ENCODE measurements around the gene MANEAL. TPM values are rescaled to one million over a fixed set of nuclear protein-coding genes. Genes with fewer than 3 reads are reported as not detected.
A peak's percentile ranks its signal among the peaks of the same experiment; 100 is the strongest.

The MANEAL gene
- total RNA-seq, 1 experiment from 2014 or later: 12.3 TPM

- Mint-ChIP-seq H3K4me3 (ENCODE audit: unreplicated experiment) (peak within 1 kb of the TSS; percentile 89), H3K27me3 (ENCODE audit: insufficient read depth, unreplicated experiment) (no peaks in the 10 kb centered on the region), H3K36me3 (ENCODE audit: insufficient read depth, unreplicated experiment) (peaks cover 86% of the 10 kb centered on the region), H3K4me1 (ENCODE audit: insufficient read depth, unreplicated experiment) (peaks cover 10% of the 10 kb centered on the region), H3K9me3 (ENCODE audit: unreplicated experiment) (no peaks in the 10 kb centered on the region), H3K27ac (ENCODE audit: low read depth, unreplicated experiment) (peak within 1 kb of the TSS; percentile 96)
- TF ChIP-seq, protein P1, sequence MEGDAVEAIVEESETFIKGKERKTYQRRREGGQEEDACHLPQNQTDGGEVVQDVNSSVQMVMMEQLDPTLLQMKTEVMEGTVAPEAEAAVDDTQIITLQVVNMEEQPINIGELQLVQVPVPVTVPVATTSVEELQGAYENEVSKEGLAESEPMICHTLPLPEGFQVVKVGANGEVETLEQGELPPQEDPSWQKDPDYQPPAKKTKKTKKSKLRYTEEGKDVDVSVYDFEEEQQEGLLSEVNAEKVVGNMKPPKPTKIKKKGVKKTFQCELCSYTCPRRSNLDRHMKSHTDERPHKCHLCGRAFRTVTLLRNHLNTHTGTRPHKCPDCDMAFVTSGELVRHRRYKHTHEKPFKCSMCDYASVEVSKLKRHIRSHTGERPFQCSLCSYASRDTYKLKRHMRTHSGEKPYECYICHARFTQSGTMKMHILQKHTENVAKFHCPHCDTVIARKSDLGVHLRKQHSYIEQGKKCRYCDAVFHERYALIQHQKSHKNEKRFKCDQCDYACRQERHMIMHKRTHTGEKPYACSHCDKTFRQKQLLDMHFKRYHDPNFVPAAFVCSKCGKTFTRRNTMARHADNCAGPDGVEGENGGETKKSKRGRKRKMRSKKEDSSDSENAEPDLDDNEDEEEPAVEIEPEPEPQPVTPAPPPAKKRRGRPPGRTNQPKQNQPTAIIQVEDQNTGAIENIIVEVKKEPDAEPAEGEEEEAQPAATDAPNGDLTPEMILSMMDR (IDR thresholded peaks at IDR 0.05; ENCODE audit: unreplicated experiment): no peak
- intact Hi-C loops (cut with micrococcal nuclease): loop anchor here (2.0 to 10.0 kb wide), 2 partner anchors 115 to 333 kb away; partner anchors contain the start of genes CDCA8 and ZC3H12A
- ChIA-PET CTCF (interaction anchor here (1.0 to 4.7 kb wide), 8 partner anchors 9 to 126 kb away, joined by 3 to 29 read pairs (median 4); partner anchors contain the start of gene MTF1), POLR2A (interaction anchor here (0.6 to 4.3 kb wide), 40 partner anchors 9 to 1553 kb away, joined by 3 to 99 read pairs (median 4); partner anchors contain the start of genes CDCA8, MANEAL, MEAF6 and MTF1)
- peak; percentile 92 for DNase-seq (ENCODE audit: unreplicated experiment)
- no TSS peak for BruUV-seq (replicated peaks)
Measured at GRCh38 chr1:37807555-37808368, 14.1 kb downstream of the MANEAL start, which contains the start of the genes C1orf122 and YRDC. Gene C1orf122, plus strand, starts transcription at chr1:37807790. Its CDS starts 615 bp downstream, at chr1:37808405. Gene YRDC, minus strand, starts transcription at chr1:37808208. Its CDS starts 28 bp downstream, at chr1:37808180.

- POLR2A ChIA-PET: interaction anchor here (0.6 to 4.3 kb wide), 32 partner anchors 9 to 1652 kb away, joined by 3 to 99 read pairs (median 4); partner anchors contain the start of genes CDCA8, MANEAL, MEAF6 and MTF1
- intact Hi-C loops (cut with micrococcal nuclease): loop anchor here (10.0 kb wide), 1 partner anchor 334 kb away; the partner anchor contains the start of gene ZC3H12A
- TF ChIP-seq, protein P1 (IDR thresholded peaks at IDR 0.05; ENCODE audit: unreplicated experiment): no peak
- BruUV-seq (replicated peaks): TSS peak; percentile 73
- Mint-ChIP-seq H3K9me3 (ENCODE audit: unreplicated experiment) (no peaks in the 10 kb centered on the region), H3K27ac (ENCODE audit: low read depth, unreplicated experiment) (peak overlapping the region; percentile 96), H3K4me3 (ENCODE audit: unreplicated experiment) (peak overlapping the region; percentile 89), H3K27me3 (ENCODE audit: insufficient read depth, unreplicated experiment) (no peaks in the 10 kb centered on the region), H3K36me3 (ENCODE audit: insufficient read depth, unreplicated experiment) (peaks cover 77% of the 10 kb centered on the region), H3K4me1 (ENCODE audit: insufficient read depth, unreplicated experiment) (peaks cover 10% of the 10 kb centered on the region)
- DNase-seq (ENCODE audit: unreplicated experiment): peak; percentile 67
- CTCF ChIA-PET: interaction anchor here (0.7 to 4.7 kb wide), 7 partner anchors 9 to 206 kb away, joined by 3 to 29 read pairs (median 3); partner anchors contain the start of gene MTF1
Measured at GRCh38 chr1:37808369-37809319, 15.0 kb downstream of the MANEAL start.

GRCh38 chr1:37809942-37810341 lies 16.3 kb downstream of the MANEAL start:
- Mint-ChIP-seq H3K36me3 (ENCODE audit: insufficient read depth, unreplicated experiment) (peaks cover 70% of the 10 kb centered on the region), H3K4me1 (ENCODE audit: insufficient read depth, unreplicated experiment) (peaks cover 10% of the 10 kb centered on the region), H3K9me3 (ENCODE audit: unreplicated experiment) (no peaks in the 10 kb centered on the region), H3K27me3 (ENCODE audit: insufficient read depth, unreplicated experiment) (no peaks in the 10 kb centered on the region), H3K4me3 (ENCODE audit: unreplicated experiment) (no peak overlapping the region), H3K27ac (ENCODE audit: low read depth, unreplicated experiment) (no peak overlapping the region)
- BruUV-seq (replicated peaks): no TSS peak
- TF ChIP-seq, protein P1 (IDR thresholded peaks at IDR 0.05; ENCODE audit: unreplicated experiment): no peak
- ChIA-PET POLR2A (no interaction called here), CTCF (interaction anchor here (0.7 kb wide), 1 partner anchor 50 kb away, joined by 3 read pairs; no protein-coding TSS in a partner anchor)
- intact Hi-C loops (cut with micrococcal nuclease): loop anchor here (10.0 kb wide), 2 partner anchors 165 to 335 kb away; partner anchors contain the start of gene ZC3H12A
- DNase-seq (ENCODE audit: unreplicated experiment): no peak
